Measurements from ENCODE around the gene NKAIN1.

GRCh38 chr1:31221072-31221471 is 18.6 kb downstream of the NKAIN1 start:
- TF ChIP-seq CTCF (IDR thresholded peaks at IDR 0.05), result no peak
- TF ChIP-seq POLR2AphosphoS5 (IDR thresholded peaks at IDR 0.05), result no peak
